Adipose tissue (tissue), 3 donors: ENCODE results near the gene TRAP1. TPM values are rescaled to one million over a fixed set of nuclear protein-coding genes. Genes with fewer than 3 reads are reported as not detected.

Source experiments
- H3K27ac ChIP-seq: one replicate; pipeline ENCODE4 v1.5.1; 2013; ENCODE audit warnings: low read depth, low read length
- WGBS, 3 donors: extraction: QIAGEN DNeasy Blood & Tissue Kit; methylation state at CpG; one replicate each; pipeline ENCODE4 v1.1.7; 2013; 5-methylcytosine and 5-hydroxymethylcytosine counted together
- polyA plus RNA-seq, 3 donors: library from polyadenylated mRNA; stranded (reverse); fragments of 200-250 nt; gene quantifications; one replicate each; pipeline ENCODE4 v1.2.3, GENCODE V29; 2013
- donor health status: healthy with polysubstance abuse.
- donor health status: Bipolar disorder and iron deficiency.
- donor health status: healthy.

Gene TRAP1
- polyA plus RNA-seq, 3 donors: 52.4 to 87.2 (median 65.8) TPM

- H3K27ac ChIP-seq: no peak overlapping the region
- 72 to 92% (median 90%) methylated on average over 9 of the region's 9 CpGs for WGBS, 3 donors
Observed at GRCh38 chr16:3739636-3740035, 22.3 kb upstream of the TRAP1 start.

GRCh38 chr16:3738541-3738940, 21.2 kb upstream of the TRAP1 start:
- 47 to 97% (median 90%) methylated on average over 8 of the region's 8 CpGs for WGBS, 3 donors
- no peak overlapping the region for H3K27ac ChIP-seq

GRCh38 chr16:3738128-3738527, 20.8 kb upstream of the TRAP1 start:
- H3K27ac ChIP-seq: no peak overlapping the region
- 43 to 98% (median 94%) methylated on average over 5 of the region's 5 CpGs for WGBS, 3 donors

GRCh38 chr16:3737181-3737580, 19.9 kb upstream of the TRAP1 start:
- no peak overlapping the region for H3K27ac ChIP-seq
- WGBS, 3 donors: 89 to 92% (median 90%) methylated on average over 8 of the region's 8 CpGs

GRCh38 chr16:3736116-3736515, 18.8 kb upstream of the TRAP1 start:
- H3K27ac ChIP-seq: no peak overlapping the region
- WGBS, 3 donors: 92 to 97% (median 94%) methylated on average over 6 of the region's 6 CpGs

GRCh38 chr16:3735541-3735940, 18.2 kb upstream of the TRAP1 start:
- no peak overlapping the region for H3K27ac ChIP-seq
- 96 to 99% (median 98%) methylated on average over 13 of the region's 13 CpGs for WGBS, 3 donors

- no peak overlapping the region for H3K27ac ChIP-seq
- WGBS, 3 donors: 96 to 98% (median 97%) methylated on average over 24 to 25 of the region's 25 CpGs
Observed at GRCh38 chr16:3734758-3735221, 17.5 kb upstream of the TRAP1 start.

GRCh38 chr16:3734084-3734757, 16.9 kb upstream of the TRAP1 start:
- no peak overlapping the region for H3K27ac ChIP-seq
- WGBS, 3 donors: 97 to 99% (median 97%) methylated on average over 27 of the region's 27 CpGs

GRCh38 chr16:3732171-3732570, 14.8 kb upstream of the TRAP1 start:
- no peak overlapping the region for H3K27ac ChIP-seq
- 89 to 91% (median 89%) methylated on average over 8 of the region's 8 CpGs for WGBS, 3 donors

- H3K27ac ChIP-seq: no peak overlapping the region
- 90 to 92% (median 90%) methylated on average over 32 to 34 of the region's 34 CpGs for WGBS, 3 donors
Observed at GRCh38 chr16:3731126-3731935, 14.0 kb upstream of the TRAP1 start.

- WGBS, 3 donors: 88 to 92% (median 91%) methylated on average over 24 of the region's 24 CpGs
- H3K27ac ChIP-seq: no peak overlapping the region
Observed at GRCh38 chr16:3730161-3731125, 13.1 kb upstream of the TRAP1 start.

GRCh38 chr16:3729161-3730112, 12.1 kb upstream of the TRAP1 start:
- WGBS, 3 donors: 93 to 94% (median 94%) methylated on average over 45 to 49 of the region's 49 CpGs
- H3K27ac ChIP-seq: no peak overlapping the region

- H3K27ac ChIP-seq: no peak overlapping the region
- WGBS, 3 donors: 95 to 96% (median 96%) methylated on average over 28 to 31 of the region's 31 CpGs
Observed at GRCh38 chr16:3728424-3729160, 11.3 kb upstream of the TRAP1 start.

GRCh38 chr16:3727806-3728381, 10.6 kb upstream of the TRAP1 start:
- H3K27ac ChIP-seq: no peak overlapping the region
- WGBS, 3 donors: 90 to 94% (median 91%) methylated on average over 21 of the region's 21 CpGs

- WGBS, 3 donors: 92 to 93% (median 93%) methylated on average over 32 to 33 of the region's 33 CpGs
- no peak overlapping the region for H3K27ac ChIP-seq
Observed at GRCh38 chr16:3726021-3726687, 8.8 kb upstream of the TRAP1 start.

GRCh38 chr16:3725276-3725675, 8.0 kb upstream of the TRAP1 start:
- H3K27ac ChIP-seq: no peak overlapping the region
- WGBS, 3 donors: 75 to 81% (median 75%) methylated on average over 8 of the region's 8 CpGs
